ENCODE data around the gene SIN3B.

The SIN3B gene

GRCh38 chr19:16889883-16890460, 60.8 kb downstream of the SIN3B start:
- H3K27me3 ChIP-seq (ENCODE audit: control insufficient read depth, insufficient read depth, low read length): no peaks in the 10 kb centered on the region
- DNase-seq (ENCODE audit: low read depth, low spot score): no peak
- no peak overlapping the region for H3K27ac ChIP-seq (ENCODE audit: low read length)
- H3K4me3 ChIP-seq (ENCODE audit: low read length): no peak overlapping the region
- no CpG with 5 or more reads among the region's 48 CpGs for WGBS (ENCODE audit: insufficient coverage, insufficient read length)
- no peaks in the 10 kb centered on the region; the same call in 1 of the 2 replicates for H3K36me3 ChIP-seq (ENCODE audit: control insufficient read depth, insufficient read depth, low read length)
- H3K9me3 ChIP-seq (ENCODE audit: control insufficient read depth, insufficient read depth, low read length): no peaks in the 10 kb centered on the region
- H3K4me1 ChIP-seq (ENCODE audit: control insufficient read depth, insufficient read depth, low read length): no peaks in the 10 kb centered on the region

DNA sequence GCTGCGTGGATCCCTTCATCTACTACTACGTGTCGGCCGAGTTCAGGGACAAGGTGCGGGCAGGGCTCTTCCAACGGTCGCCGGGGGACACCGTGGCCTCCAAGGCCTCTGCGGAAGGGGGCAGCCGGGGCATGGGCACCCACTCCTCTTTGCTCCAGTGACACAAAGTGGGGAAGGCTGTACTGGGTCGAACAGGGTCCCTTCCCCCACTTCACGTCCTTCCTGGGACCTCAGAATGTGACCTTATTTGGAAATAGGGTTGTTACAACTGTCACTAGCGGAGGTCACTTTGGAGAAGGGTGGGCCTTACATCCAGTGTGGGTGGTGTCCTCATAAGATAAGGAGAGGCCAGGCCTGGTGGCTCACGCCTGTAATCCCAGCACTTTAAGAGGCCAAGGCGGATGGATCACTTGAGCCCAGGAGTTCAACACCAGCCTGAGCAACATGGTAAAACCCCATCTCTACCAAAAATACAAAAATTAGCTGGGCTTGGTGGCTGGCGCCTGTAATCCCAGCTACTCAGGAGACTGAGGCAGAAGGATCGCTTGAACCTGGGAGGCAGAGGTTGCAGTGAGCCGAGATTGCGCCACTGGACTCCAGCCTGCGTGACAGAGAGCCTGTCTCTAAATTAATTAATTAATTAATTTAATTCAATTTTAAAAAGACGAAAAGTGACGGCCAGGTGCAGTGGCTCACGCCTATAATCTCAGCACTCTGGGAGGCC, 61.4 kb downstream of the SIN3B start:
- Histone ChIP-seq H3K27ac (ENCODE audit: low read length) (no peak overlapping the region), H3K27me3 (ENCODE audit: control insufficient read depth, insufficient read depth, low read length) (no peaks in the 10 kb centered on the region), H3K4me3 (ENCODE audit: low read length) (no peak overlapping the region), H3K4me1 (ENCODE audit: control insufficient read depth, insufficient read depth, low read length) (no peaks in the 10 kb centered on the region), H3K36me3 (ENCODE audit: control insufficient read depth, insufficient read depth, low read length) (no peaks in the 10 kb centered on the region; the same call in 1 of the 2 replicates), H3K9me3 (ENCODE audit: control insufficient read depth, insufficient read depth, low read length) (no peaks in the 10 kb centered on the region)
- no CpG with 5 or more reads among the region's 24 CpGs for WGBS (ENCODE audit: insufficient coverage, insufficient read length)
- DNase-seq (ENCODE audit: low read depth, low spot score): no peak

DNA sequence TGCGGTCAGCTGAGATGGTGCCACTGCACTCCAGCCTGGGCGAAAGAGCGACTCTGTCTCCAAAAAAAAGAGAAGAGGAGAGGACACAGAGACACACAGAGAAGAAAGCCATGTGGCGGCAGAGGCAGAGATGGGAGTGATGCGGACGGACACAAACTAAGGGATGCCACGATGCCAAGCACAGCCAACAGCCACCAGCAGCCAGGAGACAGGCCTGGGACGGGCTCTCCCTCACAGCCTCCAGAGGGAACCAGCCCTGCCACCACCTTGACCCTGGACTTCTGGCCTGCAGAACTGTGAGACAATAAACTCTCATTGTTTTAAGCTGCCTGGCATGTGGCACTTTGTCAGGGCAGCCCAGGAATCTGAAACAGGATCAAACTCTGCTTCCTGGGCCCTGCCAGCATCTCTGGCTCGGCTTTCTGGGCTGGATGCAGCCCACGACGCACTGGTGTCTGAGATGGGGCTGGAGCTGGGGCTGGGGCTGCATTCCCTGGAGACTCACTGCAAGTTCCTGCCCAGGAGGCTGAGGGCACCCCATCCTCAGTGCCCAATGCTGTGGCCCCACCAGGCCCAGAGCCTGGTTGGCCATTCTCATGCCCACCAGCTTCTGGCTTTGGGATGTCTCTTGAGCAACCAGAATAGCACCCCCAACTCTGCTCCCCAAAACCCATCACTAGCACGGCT, 62.6 kb downstream of the SIN3B start:
- no CpG with 5 or more reads among the region's 12 CpGs for WGBS (ENCODE audit: insufficient coverage, insufficient read length)
- Histone ChIP-seq H3K4me1 (ENCODE audit: control insufficient read depth, insufficient read depth, low read length) (no peaks in the 10 kb centered on the region), H3K27me3 (ENCODE audit: control insufficient read depth, insufficient read depth, low read length) (no peaks in the 10 kb centered on the region), H3K27ac (ENCODE audit: low read length) (no peak overlapping the region), H3K4me3 (ENCODE audit: low read length) (no peak overlapping the region), H3K9me3 (ENCODE audit: control insufficient read depth, insufficient read depth, low read length) (no peaks in the 10 kb centered on the region), H3K36me3 (ENCODE audit: control insufficient read depth, insufficient read depth, low read length) (no peaks in the 10 kb centered on the region; the same call in 1 of the 2 replicates)
- no peak for DNase-seq (ENCODE audit: low read depth, low spot score)

DNA sequence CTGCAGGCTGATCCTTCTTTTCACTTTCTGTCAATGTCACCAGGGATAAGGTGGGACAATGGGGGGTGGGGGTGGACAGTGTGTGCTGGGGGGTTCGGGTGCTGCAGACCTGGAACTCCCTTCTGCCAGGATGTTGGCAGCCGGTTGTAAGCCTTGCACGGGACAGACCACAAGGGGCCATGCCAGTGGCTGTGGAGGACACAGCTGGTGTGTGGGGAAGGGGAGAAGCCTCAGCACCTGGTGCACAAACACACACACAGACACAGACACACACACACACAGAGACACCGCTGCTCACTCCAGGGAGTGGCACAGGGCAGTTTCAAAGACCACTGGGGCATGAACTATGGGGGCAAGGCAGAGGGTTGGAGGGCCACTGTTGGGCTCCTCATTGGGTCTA, 63.2 kb downstream of the SIN3B start:
- no CpG with 5 or more reads among the region's 4 CpGs for WGBS (ENCODE audit: insufficient coverage, insufficient read length)
- DNase-seq (ENCODE audit: low read depth, low spot score): no peak
- Histone ChIP-seq H3K9me3 (ENCODE audit: control insufficient read depth, insufficient read depth, low read length) (no peaks in the 10 kb centered on the region), H3K4me1 (ENCODE audit: control insufficient read depth, insufficient read depth, low read length) (no peaks in the 10 kb centered on the region), H3K4me3 (ENCODE audit: low read length) (no peak overlapping the region), H3K27me3 (ENCODE audit: control insufficient read depth, insufficient read depth, low read length) (no peaks in the 10 kb centered on the region), H3K36me3 (ENCODE audit: control insufficient read depth, insufficient read depth, low read length) (no peaks in the 10 kb centered on the region; the same call in 1 of the 2 replicates), H3K27ac (ENCODE audit: low read length) (no peak overlapping the region)

- Histone ChIP-seq H3K27ac (ENCODE audit: low read length) (no peak overlapping the region), H3K4me1 (ENCODE audit: control insufficient read depth, insufficient read depth, low read length) (no peaks in the 10 kb centered on the region), H3K27me3 (ENCODE audit: control insufficient read depth, insufficient read depth, low read length) (no peaks in the 10 kb centered on the region), H3K9me3 (ENCODE audit: control insufficient read depth, insufficient read depth, low read length) (no peaks in the 10 kb centered on the region), H3K36me3 (ENCODE audit: control insufficient read depth, insufficient read depth, low read length) (no peaks in the 10 kb centered on the region; the same call in 1 of the 2 replicates), H3K4me3 (ENCODE audit: low read length) (no peak overlapping the region)
- DNase-seq (ENCODE audit: low read depth, low spot score): no peak
- no CpG with 5 or more reads among the region's 19 CpGs for WGBS (ENCODE audit: insufficient coverage, insufficient read length)
These were observed 63.9 kb downstream of the SIN3B start for GRCh38 chr19:16892868-16893685.

- H3K27ac ChIP-seq (ENCODE audit: low read length): no peak overlapping the region
- H3K27me3 ChIP-seq (ENCODE audit: control insufficient read depth, insufficient read depth, low read length): no peaks in the 10 kb centered on the region
- no peak for DNase-seq (ENCODE audit: low read depth, low spot score)
- no peaks in the 10 kb centered on the region; the same call in 1 of the 2 replicates for H3K36me3 ChIP-seq (ENCODE audit: control insufficient read depth, insufficient read depth, low read length)
- no peaks in the 10 kb centered on the region for H3K4me1 ChIP-seq (ENCODE audit: control insufficient read depth, insufficient read depth, low read length)
- no peaks in the 10 kb centered on the region for H3K9me3 ChIP-seq (ENCODE audit: control insufficient read depth, insufficient read depth, low read length)
- WGBS (ENCODE audit: insufficient coverage, insufficient read length): no CpG with 5 or more reads among the region's 14 CpGs
- no peak overlapping the region for H3K4me3 ChIP-seq (ENCODE audit: low read length)
These were observed 64.4 kb downstream of the SIN3B start for GRCh38 chr19:16893686-16893989.

GRCh38 chr19:16894080-16894479, 64.9 kb downstream of the SIN3B start:
- no peak for DNase-seq (ENCODE audit: low read depth, low spot score)
- Histone ChIP-seq H3K27me3 (ENCODE audit: control insufficient read depth, insufficient read depth, low read length) (no peaks in the 10 kb centered on the region), H3K4me3 (ENCODE audit: low read length) (no peak overlapping the region), H3K9me3 (ENCODE audit: control insufficient read depth, insufficient read depth, low read length) (no peaks in the 10 kb centered on the region), H3K36me3 (ENCODE audit: control insufficient read depth, insufficient read depth, low read length) (no peaks in the 10 kb centered on the region; the same call in 1 of the 2 replicates), H3K27ac (ENCODE audit: low read length) (no peak overlapping the region), H3K4me1 (ENCODE audit: control insufficient read depth, insufficient read depth, low read length) (no peaks in the 10 kb centered on the region)
- WGBS (ENCODE audit: insufficient coverage, insufficient read length): no CpG with 5 or more reads among the region's 7 CpGs

DNA sequence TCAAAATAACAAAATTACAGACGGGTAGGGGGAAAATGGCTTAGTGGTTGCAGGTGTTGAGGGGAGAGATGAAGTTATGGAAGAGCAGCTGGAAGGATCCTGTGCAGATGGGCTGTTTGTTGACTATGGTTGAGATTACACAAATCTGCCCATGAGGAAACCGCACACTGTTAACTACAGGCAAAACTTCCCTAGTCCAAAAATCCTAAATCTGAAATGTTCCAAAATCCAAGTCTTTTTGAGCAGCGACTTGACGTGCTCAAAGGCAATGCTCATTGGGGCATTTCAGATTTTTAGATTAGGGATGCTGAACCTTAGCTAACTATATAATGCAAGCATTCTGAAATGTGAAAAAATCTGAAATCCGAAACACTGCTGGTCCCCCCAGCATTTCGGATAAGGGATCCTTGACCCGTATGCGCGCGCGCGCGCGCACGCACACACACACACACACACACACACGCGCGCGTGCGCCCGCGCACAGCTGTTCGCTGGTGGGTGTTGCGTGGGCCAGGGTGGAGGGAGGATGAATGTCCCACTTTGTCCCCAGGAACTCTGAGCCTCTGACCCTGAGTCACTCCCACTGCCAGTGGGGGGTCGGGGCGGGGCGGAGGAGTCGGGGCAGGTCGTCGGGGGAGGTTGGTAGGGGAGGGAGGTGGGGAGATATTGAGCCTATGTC, 66.4 kb downstream of the SIN3B start:
- peak overlapping the region; percentile 66; the same call in 1 of the 2 replicates for H3K4me3 ChIP-seq (ENCODE audit: low read length)

DNA sequence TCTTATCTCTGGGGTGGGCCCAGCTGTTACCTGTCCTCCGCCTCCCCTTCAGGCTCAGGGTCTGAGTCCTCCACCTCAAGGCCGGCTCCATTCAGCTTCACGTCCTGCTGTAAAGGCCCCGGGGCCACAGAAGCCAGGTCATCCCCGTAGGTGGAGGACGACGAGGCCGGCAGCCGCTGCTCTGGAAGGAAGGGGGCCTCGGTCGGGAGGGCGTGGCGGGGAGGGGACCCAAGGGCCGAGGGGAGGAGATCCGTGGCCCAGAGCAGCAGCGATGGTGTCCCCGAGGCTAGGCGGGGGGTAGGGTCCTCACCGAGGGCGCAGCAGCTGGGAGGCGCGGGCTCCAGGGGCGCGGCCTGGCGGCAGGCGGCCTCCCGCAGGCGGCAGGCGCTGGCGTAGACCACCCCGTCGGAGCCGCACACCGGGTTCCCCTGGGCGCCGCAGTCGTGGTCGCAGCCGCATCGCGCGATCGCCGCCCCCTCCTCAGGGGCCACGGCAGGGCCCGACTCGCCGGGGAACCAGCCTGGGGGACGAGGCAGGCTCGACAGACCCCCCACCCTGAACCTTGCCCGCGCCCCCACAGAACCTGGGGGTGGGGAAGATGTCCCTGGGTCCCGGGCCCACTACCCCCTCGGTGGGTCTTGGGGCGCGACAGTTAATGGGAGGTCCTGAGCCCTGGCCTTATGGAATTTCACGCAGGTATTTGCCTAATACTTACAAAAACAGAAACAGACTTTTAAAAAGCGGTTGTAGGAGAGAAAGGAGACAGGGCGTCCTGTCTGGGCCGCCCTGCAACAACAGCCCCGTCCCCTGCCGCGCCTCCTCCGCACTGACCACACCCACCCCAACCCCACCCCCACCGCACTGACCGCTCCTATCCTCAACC, 67.2 kb downstream of the SIN3B start:
- Histone ChIP-seq H3K27ac (ENCODE audit: low read length) (no peak overlapping the region), H3K4me1 (ENCODE audit: control insufficient read depth, insufficient read depth, low read length) (no peaks in the 10 kb centered on the region), H3K9me3 (ENCODE audit: control insufficient read depth, insufficient read depth, low read length) (no peaks in the 10 kb centered on the region), H3K36me3 (ENCODE audit: control insufficient read depth, insufficient read depth, low read length) (no peaks in the 10 kb centered on the region), H3K4me3 (ENCODE audit: low read length) (peak overlapping the region; percentile 66; the same call in 1 of the 2 replicates), H3K27me3 (ENCODE audit: control insufficient read depth, insufficient read depth, low read length) (no peaks in the 10 kb centered on the region)
- DNase-seq (ENCODE audit: low read depth, low spot score): no peak
- WGBS (ENCODE audit: insufficient coverage, insufficient read length): no CpG with 5 or more reads among the region's 66 CpGs

More for the DNA sequence above, 66.4 kb downstream of the SIN3B start:
- Histone ChIP-seq H3K9me3 (ENCODE audit: control insufficient read depth, insufficient read depth, low read length) (no peaks in the 10 kb centered on the region), H3K27me3 (ENCODE audit: control insufficient read depth, insufficient read depth, low read length) (no peaks in the 10 kb centered on the region), H3K4me1 (ENCODE audit: control insufficient read depth, insufficient read depth, low read length) (no peaks in the 10 kb centered on the region), H3K27ac (ENCODE audit: low read length) (no peak overlapping the region), H3K36me3 (ENCODE audit: control insufficient read depth, insufficient read depth, low read length) (no peaks in the 10 kb centered on the region)
- no peak for DNase-seq (ENCODE audit: low read depth, low spot score)
- no CpG with 5 or more reads among the region's 30 CpGs for WGBS (ENCODE audit: insufficient coverage, insufficient read length)

Data from iPS DF 6.9 (cell line).